GM21367 (cell line): ENCODE results near the gene CKM.
"Not testable (repeated sequence)": the region's sequence is repeated elsewhere in the genome, so short reads cannot be mapped to it uniquely, and the experiment has no call there.

Experiments used
- ATAC-seq: cut with Tn5 transposase; IDR thresholded peaks from one replicate; pipeline ENCODE4 v1.9.1; 2021; ENCODE audit not compliant: unreplicated experiment

The CKM gene

GRCh38 chr19:45349430-45349941 is 26.8 kb upstream of the CKM start:
- ATAC-seq = no peak

GRCh38 chr19:45349126-45349415 is 26.4 kb upstream of the CKM start:
- ATAC-seq = no peak

GRCh38 chr19:45348367-45349125 is 25.9 kb upstream of the CKM start:
- ATAC-seq = no peak

GRCh38 chr19:45347570-45348366 is 25.1 kb upstream of the CKM start:
- no peak for ATAC-seq

- no peak for ATAC-seq
Observed at GRCh38 chr19:45346449-45346848, 23.8 kb upstream of the CKM start.

GRCh38 chr19:45345506-45345860 is 22.8 kb upstream of the CKM start:
- no peak for ATAC-seq

- ATAC-seq = no peak
Observed at GRCh38 chr19:45344621-45345505, 22.2 kb upstream of the CKM start.

- no peak for ATAC-seq
Observed at GRCh38 chr19:45342911-45343310, 20.2 kb upstream of the CKM start.

- no peak for ATAC-seq
Observed at GRCh38 chr19:45340899-45341453, 18.3 kb upstream of the CKM start.

GRCh38 chr19:45340232-45340898 is 17.7 kb upstream of the CKM start, which contains the start of gene KLC3:
Gene KLC3 (plus strand): TSS chr19:45340750. CDS start chr19:45345542, 4,792 bp downstream.
- no peak for ATAC-seq

- no peak for ATAC-seq
Observed at GRCh38 chr19:45339629-45340028, 17.0 kb upstream of the CKM start.

GRCh38 chr19:45336696-45337251 is 14.1 kb upstream of the CKM start:
- no peak for ATAC-seq

GRCh38 chr19:45334881-45335280 is 12.2 kb upstream of the CKM start:
- not testable (repeated sequence) for ATAC-seq

- no peak for ATAC-seq
Observed at GRCh38 chr19:45333609-45334303, 11.1 kb upstream of the CKM start.

- no peak for ATAC-seq
Observed at GRCh38 chr19:45331411-45331810, 8.7 kb upstream of the CKM start.

- no peak for ATAC-seq
Observed at GRCh38 chr19:45327404-45328143, 4.9 kb upstream of the CKM start.

GRCh38 chr19:45324349-45324907 is 1.8 kb upstream of the CKM start:
- ATAC-seq = no peak

GRCh38 chr19:45323671-45324081 is 1.0 kb upstream of the CKM start:
- ATAC-seq = no peak

- no peak for ATAC-seq
Observed at GRCh38 chr19:45322311-45322710, 364 bp downstream of the CKM start.
